MM.1S (cell line): ENCODE data around the gene HSPE1.

Experiments used
- EZH2 ChIP-seq: fragments of 300-600 bp; sonication (generic); optimal IDR thresholded peaks from 2 replicates; pipeline ENCODE3; 2017; ENCODE audit warnings: low read depth, mild to moderate bottlenecking, antibody characterized with exemption, low read length, mixed read lengths
- EZH2phosphoT487 ChIP-seq: fragments of 300-600 bp; sonication (generic); IDR thresholded peaks from 2 replicates; pipeline ENCODE4 v1.6.1; 2018; ENCODE audit warnings: antibody characterized with exemption, low read length
- TF ChIP-seq, protein P1 (sequence below): fragments of 300-600 bp; sonication (generic); IDR thresholded peaks from 2 replicates; pipeline ENCODE4 v1.5.1; 2016; ENCODE audit warnings: antibody characterized with exemption, low read length, mixed read lengths

- TF ChIP-seq, protein P1, sequence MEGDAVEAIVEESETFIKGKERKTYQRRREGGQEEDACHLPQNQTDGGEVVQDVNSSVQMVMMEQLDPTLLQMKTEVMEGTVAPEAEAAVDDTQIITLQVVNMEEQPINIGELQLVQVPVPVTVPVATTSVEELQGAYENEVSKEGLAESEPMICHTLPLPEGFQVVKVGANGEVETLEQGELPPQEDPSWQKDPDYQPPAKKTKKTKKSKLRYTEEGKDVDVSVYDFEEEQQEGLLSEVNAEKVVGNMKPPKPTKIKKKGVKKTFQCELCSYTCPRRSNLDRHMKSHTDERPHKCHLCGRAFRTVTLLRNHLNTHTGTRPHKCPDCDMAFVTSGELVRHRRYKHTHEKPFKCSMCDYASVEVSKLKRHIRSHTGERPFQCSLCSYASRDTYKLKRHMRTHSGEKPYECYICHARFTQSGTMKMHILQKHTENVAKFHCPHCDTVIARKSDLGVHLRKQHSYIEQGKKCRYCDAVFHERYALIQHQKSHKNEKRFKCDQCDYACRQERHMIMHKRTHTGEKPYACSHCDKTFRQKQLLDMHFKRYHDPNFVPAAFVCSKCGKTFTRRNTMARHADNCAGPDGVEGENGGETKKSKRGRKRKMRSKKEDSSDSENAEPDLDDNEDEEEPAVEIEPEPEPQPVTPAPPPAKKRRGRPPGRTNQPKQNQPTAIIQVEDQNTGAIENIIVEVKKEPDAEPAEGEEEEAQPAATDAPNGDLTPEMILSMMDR, result no peak
- TF ChIP-seq EZH2, result no peak
- TF ChIP-seq EZH2phosphoT487, result no peak
Observed at GRCh38 chr2:197504000-197504399, 3.8 kb downstream of the HSPE1 start.
